Dermis microvascular lymphatic vessel endothelial cell (primary cell): ENCODE measurements around the gene NT5DC2. TPM values are rescaled to one million over a fixed set of nuclear protein-coding genes. Genes with fewer than 3 reads are reported as not detected.

ENCODE experiments used
- total RNA-seq: library from RNA; depleted of rRNA; stranded (reverse); fragments of >200 nt; gene quantifications from 2 replicates; pipeline ENCODE4 v1.2.1, GENCODE V29; 2014

NT5DC2 gene
- total RNA-seq, 1 donor from 2014 or later = 24.4 TPM

Other genes starting within 250 kb of the NT5DC2 start
- gene GLYCTK, start 246.0 kb downstream of the NT5DC2 start, total RNA-seq = 22.2 and 27.7 TPM in 2 replicates
- gene DNAH1, start 217.5 kb downstream of the NT5DC2 start, total RNA-seq = 1.0 and 2.8 TPM in 2 replicates
- gene BAP1, start 123.8 kb downstream of the NT5DC2 start, total RNA-seq = 76.9 and 96.7 TPM in 2 replicates
- gene PHF7, start 123.2 kb downstream of the NT5DC2 start, total RNA-seq = 3.0 TPM in 2 replicates
- gene SEMA3G, start 88.8 kb downstream of the NT5DC2 start, total RNA-seq = 23.0 and 35.9 TPM in 2 replicates
- 0.13 TPM in 1 of 2 replicates, not detected in the other for gene TNNC1, start 79.8 kb downstream of the NT5DC2 start, total RNA-seq
- gene NISCH, start 78.3 kb downstream of the NT5DC2 start, total RNA-seq = 27.7 and 38.3 TPM in 2 replicates
- 117 and 330 TPM in 2 replicates for gene STAB1, start 38.5 kb downstream of the NT5DC2 start, total RNA-seq
- 4.8 and 5.8 TPM in 2 replicates for gene UQCC5, start 2.7 kb upstream of the NT5DC2 start, total RNA-seq
- 51.9 and 61.6 TPM in 2 replicates for gene PBRM1, start 152.1 kb upstream of the NT5DC2 start, total RNA-seq
- gene GNL3, start 152.2 kb upstream of the NT5DC2 start, total RNA-seq = 53.1 and 71.6 TPM in 2 replicates
- gene GLT8D1, start 171.9 kb upstream of the NT5DC2 start, total RNA-seq = 37.4 and 44.6 TPM in 2 replicates
- 36.3 and 37.4 TPM in 2 replicates for gene SPCS1, start 172.2 kb upstream of the NT5DC2 start, total RNA-seq
- gene NEK4, start 237.1 kb upstream of the NT5DC2 start, total RNA-seq = 11.6 and 12.6 TPM in 2 replicates
- gene ITIH1, start 243.7 kb upstream of the NT5DC2 start, total RNA-seq = not detected in 2 replicates